Right renal pelvis (tissue), 4 donors: ENCODE results near the gene OSBPL9. TPM values are rescaled to one million over a fixed set of nuclear protein-coding genes. Genes with fewer than 3 reads are reported as not detected.

Source experiments
- DNase-seq, 4 donors: peaks; one replicate each; pipeline ENCODE4 v3.0.0-alpha.2; 2013; ENCODE audit warnings: low read depth in 4 of 4, low spot score in 3 of 4, missing footprints in 1 of 4
- polyA plus RNA-seq, 4 donors: library from polyadenylated mRNA; unstranded; fragments of 120-200 nt; gene quantifications; one replicate each; pipeline ENCODE4 v1.2.1, GENCODE V29; 2013; ENCODE audit not compliant: insufficient read length in 4 of 4

OSBPL9 gene
- polyA plus RNA-seq, 4 donors, result 116 to 150 (median 146) TPM

- peak in 2 of 4 donors; percentile 21 to 36 for DNase-seq
These were observed 44.2 kb downstream of the OSBPL9 start for GRCh38 chr1:51661081-51661518.

GRCh38 chr1:51663105-51663504 lies 46.2 kb downstream of the OSBPL9 start:
- DNase-seq, result no peak

DNA sequence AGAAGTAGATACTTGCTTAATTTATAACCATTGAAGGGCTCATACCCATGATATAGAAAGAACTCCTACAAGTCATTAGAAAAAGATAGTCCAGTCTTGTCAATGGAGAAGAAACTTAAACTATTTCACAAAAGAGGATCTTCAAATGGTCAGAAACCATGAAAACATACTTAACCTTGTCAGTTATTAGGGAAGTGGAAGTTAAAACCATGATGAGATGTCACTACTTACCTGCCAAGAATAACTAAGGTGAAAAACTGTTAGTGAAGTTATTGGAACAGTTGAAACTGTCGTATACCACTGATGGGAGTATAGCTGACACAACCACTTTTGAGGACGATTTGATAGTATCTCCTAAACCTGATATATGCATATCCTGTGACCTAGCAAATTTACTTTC lies 46.8 kb downstream of the OSBPL9 start:
- no peak for DNase-seq

- no peak for DNase-seq
These were observed 47.7 kb downstream of the OSBPL9 start for GRCh38 chr1:51664421-51665240.

DNA sequence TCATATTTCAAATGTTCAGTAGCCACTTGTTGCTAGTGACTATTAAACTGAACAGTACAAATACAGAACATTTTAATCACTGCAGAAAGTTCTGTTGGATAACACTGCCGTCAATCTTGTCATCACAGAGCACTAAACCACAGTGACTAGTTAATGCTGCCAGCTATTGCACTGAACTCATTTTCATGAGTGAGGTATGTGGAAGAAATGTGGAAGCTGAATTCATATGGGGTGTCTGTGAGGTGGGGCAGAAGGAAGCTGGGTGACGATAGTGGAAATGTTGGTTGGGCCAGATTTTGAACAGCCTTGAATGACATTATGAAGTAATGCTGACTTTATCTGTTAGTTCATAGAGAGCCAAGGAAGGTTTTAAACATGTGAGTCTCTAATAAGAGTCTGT lies 49.6 kb downstream of the OSBPL9 start:
- DNase-seq, result no peak

DNA sequence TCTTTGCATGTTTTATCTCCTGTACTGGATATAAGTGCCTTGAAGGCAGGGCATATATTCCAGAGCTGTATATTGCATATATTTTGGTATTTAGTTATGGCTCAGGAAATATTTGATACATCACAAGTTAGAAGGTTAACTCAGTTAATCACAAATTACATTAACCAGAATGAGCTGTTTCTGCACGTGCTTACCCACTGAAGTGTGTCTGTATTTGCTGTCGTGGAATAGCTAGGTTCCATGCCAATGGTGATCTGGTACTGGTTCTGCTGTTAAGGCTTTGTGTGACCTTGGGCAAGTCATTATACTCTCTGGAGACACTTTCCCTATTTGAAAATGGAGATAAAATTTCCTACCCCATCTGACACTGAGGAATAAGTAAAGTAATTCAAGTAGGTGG lies 50.7 kb downstream of the OSBPL9 start:
- DNase-seq, result no peak

- DNase-seq, result no peak
These were observed 52.4 kb downstream of the OSBPL9 start for GRCh38 chr1:51669272-51669671.

- DNase-seq, result no peak
These were observed 52.9 kb downstream of the OSBPL9 start for GRCh38 chr1:51669816-51670215.

DNA sequence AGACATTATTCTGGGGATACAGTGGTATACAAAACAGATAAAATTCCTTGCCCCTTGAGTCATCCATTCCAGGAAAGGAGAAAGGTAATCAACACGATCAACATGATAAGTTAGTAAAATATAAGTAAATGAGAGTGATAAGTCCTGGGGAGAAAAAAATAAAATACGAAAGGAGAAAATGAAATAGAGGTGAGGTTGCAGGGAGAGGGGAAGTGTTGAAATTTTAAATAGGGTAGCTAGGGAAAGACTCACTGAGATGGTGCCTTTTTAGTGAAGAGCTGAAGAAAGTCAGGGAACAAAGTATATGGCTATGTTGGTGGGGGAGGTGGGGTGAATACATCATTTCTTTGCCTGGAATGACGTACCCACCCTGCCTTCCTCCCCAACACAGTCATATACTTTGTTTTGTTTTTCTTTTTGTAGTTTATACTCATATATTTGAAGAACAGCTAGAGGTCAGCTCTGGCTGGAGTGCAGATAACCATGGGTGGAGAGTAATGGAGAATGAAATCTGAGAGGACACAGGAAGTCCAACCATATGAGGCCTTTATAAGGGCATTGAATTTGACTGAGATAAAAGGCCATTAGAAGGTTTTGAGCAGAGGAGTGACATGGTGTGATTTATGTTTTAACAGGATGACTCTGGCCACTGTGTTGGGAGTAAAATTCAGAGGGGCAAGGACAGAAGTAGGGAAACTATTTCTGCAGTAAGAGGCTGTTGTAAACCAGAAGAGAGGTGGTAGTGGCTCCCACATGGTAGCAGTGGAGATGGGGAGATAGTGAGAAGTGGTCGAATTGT lies 54.8 kb downstream of the OSBPL9 start:
- no peak for DNase-seq

DNA sequence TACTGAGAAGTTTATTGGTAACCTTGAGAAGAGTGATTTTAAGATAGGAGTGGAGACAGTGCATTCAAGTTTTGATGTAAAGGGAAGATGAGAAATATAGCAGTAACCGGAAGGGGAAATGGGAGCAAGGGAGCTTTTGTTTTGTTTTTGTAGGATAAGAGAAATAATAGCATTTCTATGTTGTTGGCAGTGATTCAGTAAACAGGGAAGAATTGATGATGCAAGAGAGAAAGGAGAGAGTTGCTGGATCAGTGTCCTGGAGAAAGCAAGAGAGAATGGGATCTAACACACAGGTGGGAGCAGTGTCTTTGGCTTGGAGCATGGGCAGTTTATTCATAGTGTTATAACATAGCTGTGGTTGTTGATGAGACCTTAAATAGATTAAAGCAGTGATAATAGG lies 56.4 kb downstream of the OSBPL9 start:
- no peak for DNase-seq

GRCh38 chr1:51675177-51675780 lies 58.4 kb downstream of the OSBPL9 start:
- DNase-seq, result no peak

- no peak for DNase-seq
These were observed 62.5 kb downstream of the OSBPL9 start for GRCh38 chr1:51679435-51679834.

- no peak for DNase-seq
These were observed 67.9 kb downstream of the OSBPL9 start for GRCh38 chr1:51684776-51685175.

GRCh38 chr1:51686450-51686849 lies 69.6 kb downstream of the OSBPL9 start:
- no peak for DNase-seq

GRCh38 chr1:51689075-51689440 lies 72.2 kb downstream of the OSBPL9 start:
- DNase-seq, result no peak

GRCh38 chr1:51689643-51690042 lies 72.8 kb downstream of the OSBPL9 start:
- DNase-seq, result no peak

- no peak for DNase-seq
These were observed 73.5 kb downstream of the OSBPL9 start for GRCh38 chr1:51690285-51690961.

DNA sequence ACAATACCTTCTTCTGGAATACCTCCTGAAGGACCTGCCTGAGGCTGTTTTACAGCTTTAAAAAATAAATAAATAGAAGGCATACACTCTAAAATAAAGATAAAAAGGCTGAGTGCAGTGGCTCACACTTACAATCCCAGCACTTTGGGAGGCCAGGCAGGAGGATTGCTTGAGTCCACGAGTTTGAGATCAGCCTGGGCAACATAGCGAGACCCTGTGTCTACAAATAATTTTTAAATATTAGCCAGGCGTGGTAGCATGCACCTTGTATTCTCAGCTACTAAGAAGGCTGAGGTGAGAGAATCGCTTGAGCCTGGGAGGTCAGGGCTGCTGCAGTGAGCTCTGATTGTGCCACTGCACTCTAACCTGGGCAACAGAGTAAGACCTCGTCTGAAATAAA lies 75.0 kb downstream of the OSBPL9 start:
- DNase-seq, result no peak

DNA sequence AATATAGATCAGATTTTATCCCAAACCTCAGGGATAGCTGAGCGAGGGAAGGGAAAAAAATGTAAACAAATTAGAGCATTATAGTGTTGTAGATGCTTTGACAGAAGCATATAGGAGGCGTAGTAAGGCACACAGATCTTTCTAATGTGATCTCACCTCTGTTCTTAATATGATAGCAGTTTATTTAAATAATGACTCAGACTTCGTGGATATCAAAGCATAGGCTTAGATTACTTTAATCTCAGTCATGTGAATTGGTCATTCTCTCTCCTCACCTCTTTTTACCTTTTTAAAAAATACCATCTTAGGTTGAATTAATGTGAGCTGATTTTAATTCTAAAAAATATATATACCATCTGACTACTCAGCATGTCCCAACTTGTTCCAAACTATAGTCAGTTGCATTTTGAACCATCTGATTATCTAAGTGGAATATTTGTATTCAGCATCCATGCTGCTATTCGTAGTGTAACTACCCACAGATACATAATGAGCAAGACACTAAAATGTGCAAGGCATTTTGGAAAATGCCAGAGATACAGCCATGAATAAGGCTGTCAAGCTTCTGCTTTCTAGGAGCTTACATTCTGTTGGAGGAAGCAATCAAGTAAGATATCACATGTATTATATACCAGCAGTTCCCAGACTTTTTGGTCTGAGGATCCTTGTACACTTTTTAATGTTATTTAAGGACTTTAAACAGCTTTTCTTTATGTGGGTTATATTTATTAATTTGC lies 76.7 kb downstream of the OSBPL9 start:
- DNase-seq, result no peak

- no peak for DNase-seq
These were observed 80.3 kb downstream of the OSBPL9 start for GRCh38 chr1:51697166-51697565.
